ENCODE data around the gene ASGR1. TPM values are rescaled to one million over a fixed set of nuclear protein-coding genes. Genes with fewer than 3 reads are reported as not detected.
"Not testable (repeated sequence)": the region's sequence is repeated elsewhere in the genome, so short reads cannot be mapped to it uniquely, and the experiment has no call there.

Gene ASGR1
- total and polyA plus RNA-seq, 8 donors: 2.4 to 13.0 (median 10.0) TPM

- H3K27ac ChIP-seq: no peak overlapping the region
- DNase-seq: no peak
- no peaks in the 10 kb centered on the region for H3K27me3 ChIP-seq
- H3K36me3 ChIP-seq: peaks cover 0 to 46% of the 10 kb centered on the region in 2 donors
- TF ChIP-seq, protein P1, sequence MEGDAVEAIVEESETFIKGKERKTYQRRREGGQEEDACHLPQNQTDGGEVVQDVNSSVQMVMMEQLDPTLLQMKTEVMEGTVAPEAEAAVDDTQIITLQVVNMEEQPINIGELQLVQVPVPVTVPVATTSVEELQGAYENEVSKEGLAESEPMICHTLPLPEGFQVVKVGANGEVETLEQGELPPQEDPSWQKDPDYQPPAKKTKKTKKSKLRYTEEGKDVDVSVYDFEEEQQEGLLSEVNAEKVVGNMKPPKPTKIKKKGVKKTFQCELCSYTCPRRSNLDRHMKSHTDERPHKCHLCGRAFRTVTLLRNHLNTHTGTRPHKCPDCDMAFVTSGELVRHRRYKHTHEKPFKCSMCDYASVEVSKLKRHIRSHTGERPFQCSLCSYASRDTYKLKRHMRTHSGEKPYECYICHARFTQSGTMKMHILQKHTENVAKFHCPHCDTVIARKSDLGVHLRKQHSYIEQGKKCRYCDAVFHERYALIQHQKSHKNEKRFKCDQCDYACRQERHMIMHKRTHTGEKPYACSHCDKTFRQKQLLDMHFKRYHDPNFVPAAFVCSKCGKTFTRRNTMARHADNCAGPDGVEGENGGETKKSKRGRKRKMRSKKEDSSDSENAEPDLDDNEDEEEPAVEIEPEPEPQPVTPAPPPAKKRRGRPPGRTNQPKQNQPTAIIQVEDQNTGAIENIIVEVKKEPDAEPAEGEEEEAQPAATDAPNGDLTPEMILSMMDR (IDR thresholded peaks at IDR 0.05): no peak
- intact Hi-C loops (cut with DNase I): no loop called here
- H3K9me3 ChIP-seq: no peaks in the 10 kb centered on the region
- no peak for ATAC-seq
- peaks cover 0 to 5% of the 10 kb centered on the region in 2 donors for H3K4me1 ChIP-seq
- H3K4me3 ChIP-seq: no peak overlapping the region
Measured at GRCh38 chr17:7190276-7190917, 11.2 kb upstream of the ASGR1 start.

GRCh38 chr17:7186241-7186640 is 7.1 kb upstream of the ASGR1 start:
- intact Hi-C loops (cut with DNase I): no loop called here
- no peak for ATAC-seq
- H3K36me3 ChIP-seq: peaks cover 0 to 12% of the 10 kb centered on the region in 2 donors
- no peak overlapping the region for H3K4me3 ChIP-seq
- H3K27ac ChIP-seq: no peak overlapping the region
- H3K9me3 ChIP-seq: no peaks in the 10 kb centered on the region
- H3K27me3 ChIP-seq: no peaks in the 10 kb centered on the region
- peaks cover 0 to 9% of the 10 kb centered on the region in 2 donors for H3K4me1 ChIP-seq
- DNase-seq: no peak
- TF ChIP-seq, protein P1 (IDR thresholded peaks at IDR 0.05): peak in 1 of 2 donors; percentile 13

DNA sequence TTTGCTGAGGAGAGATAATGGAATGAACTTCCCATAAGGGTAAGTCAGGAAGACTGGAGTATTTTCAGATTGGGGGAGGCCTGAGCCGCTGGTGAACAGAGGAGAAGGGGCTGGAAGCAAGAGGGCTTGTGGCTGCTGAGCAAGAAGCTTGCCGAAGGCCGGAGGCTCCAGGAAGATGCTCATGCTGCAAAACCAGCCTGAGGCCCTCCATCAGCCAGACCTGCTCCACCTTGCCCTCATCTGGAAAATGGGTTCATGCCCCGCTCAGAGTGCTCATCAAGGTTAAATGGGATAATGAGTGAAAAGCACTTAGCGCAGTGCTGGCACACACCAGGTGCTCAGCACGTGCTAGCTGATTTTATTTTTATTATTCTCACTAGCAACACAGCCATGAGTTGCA is 5.5 kb upstream of the ASGR1 start:
- Histone ChIP-seq H3K36me3 (no peaks in the 10 kb centered on the region), H3K27me3 (no peaks in the 10 kb centered on the region), H3K9me3 (no peaks in the 10 kb centered on the region), H3K4me1 (peaks cover 0 to 9% of the 10 kb centered on the region in 2 donors), H3K27ac (no peak overlapping the region), H3K4me3 (no peak overlapping the region)
- intact Hi-C loops (cut with DNase I): no loop called here
- TF ChIP-seq, protein P1 (IDR thresholded peaks at IDR 0.05): no peak
- DNase-seq: peak in 1 of 4 donors; percentile 18
- no peak for ATAC-seq

GRCh38 chr17:7184091-7184488 is 4.9 kb upstream of the ASGR1 start:
- Histone ChIP-seq H3K27ac (no peak overlapping the region), H3K4me3 (no peak overlapping the region), H3K27me3 (no peaks in the 10 kb centered on the region), H3K36me3 (no peaks in the 10 kb centered on the region), H3K9me3 (no peaks in the 10 kb centered on the region), H3K4me1 (peaks cover 0 to 9% of the 10 kb centered on the region in 2 donors)
- peak; percentile 79 for ATAC-seq
- intact Hi-C loops (cut with DNase I): no loop called here
- DNase-seq: peak in 2 of 4 donors; percentile 72 to 76
- TF ChIP-seq, protein P1 (IDR thresholded peaks at IDR 0.05): no peak

GRCh38 chr17:7183433-7184090 is 4.4 kb upstream of the ASGR1 start:
- TF ChIP-seq, protein P1 (IDR thresholded peaks at IDR 0.05): no peak
- DNase-seq: peak in 1 of 4 donors; percentile 2
- H3K4me3 ChIP-seq: no peak overlapping the region
- H3K27ac ChIP-seq: no peak overlapping the region
- H3K4me1 ChIP-seq: peaks cover 0 to 9% of the 10 kb centered on the region in 2 donors
- intact Hi-C loops (cut with DNase I): no loop called here
- peaks cover 0 to 3% of the 10 kb centered on the region in 2 donors for H3K27me3 ChIP-seq
- no peak for ATAC-seq
- H3K36me3 ChIP-seq: no peaks in the 10 kb centered on the region
- no peaks in the 10 kb centered on the region for H3K9me3 ChIP-seq

DNA sequence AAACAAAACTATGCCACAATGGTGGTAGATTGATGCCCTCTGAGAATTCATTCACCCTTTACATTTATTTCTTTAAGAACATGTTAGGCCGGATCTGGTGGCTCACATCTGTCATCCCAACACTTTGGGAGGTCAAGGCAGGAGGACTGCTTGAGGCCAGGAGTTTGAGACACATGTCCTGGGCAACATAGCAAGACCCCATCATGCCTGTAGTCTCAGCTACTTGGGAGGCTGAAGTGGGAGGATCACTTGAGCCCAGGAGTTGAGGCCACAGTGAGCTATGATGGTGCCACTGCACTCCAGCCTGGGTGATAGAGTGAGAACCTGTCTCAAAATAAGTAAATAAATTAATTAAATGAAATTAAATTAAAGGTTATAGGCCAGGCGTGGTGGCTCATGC is 2.9 kb upstream of the ASGR1 start:
- H3K27ac ChIP-seq; H3K36me3 ChIP-seq; DNase-seq; intact Hi-C loops (cut with DNase I); ATAC-seq; H3K9me3 ChIP-seq; H3K4me3 ChIP-seq: not testable (repeated sequence)
- H3K27me3 ChIP-seq: peaks cover 0 to 18% of the 10 kb centered on the region in 2 donors
- H3K4me1 ChIP-seq: peaks cover 7 to 21% of the 10 kb centered on the region in 2 donors

Measured in left lung (tissue), 10 donors.